OCI-LY1 (cell line): Measurements from ENCODE around the gene HNRNPL.
"Not testable (repeated sequence)": the region's sequence is repeated elsewhere in the genome, so short reads cannot be mapped to it uniquely, and the experiment has no call there.

Experiments used
- H2AFZ ChIP-seq: fragments of 200-600 bp; sonication (generic), shearing (Covaris generic); 2 replicates; pipeline ENCODE4 v1.6.0; 2014; ENCODE audit warnings: antibody characterized with exemption, mild to moderate bottlenecking, low read length
- H3F3A ChIP-seq: fragments of 200-600 bp; sonication (generic), shearing (Covaris generic); 2 replicates; pipeline ENCODE4 v1.6.0; 2014; ENCODE audit warnings: mild to moderate bottlenecking, antibody characterized with exemption, low read length, moderate library complexity; ENCODE audit not compliant: insufficient read depth
- H3K27ac ChIP-seq: fragments of 200-600 bp; sonication (generic); 2 replicates; pipeline ENCODE4 v1.5.1; 2014; ENCODE audit warnings: low read length, mixed run types, mild to moderate bottlenecking, low read depth; ENCODE audit not compliant: poor library complexity, severe bottlenecking
- H3K27me3 ChIP-seq: fragments of 200-600 bp; sonication (generic); 2 replicates; pipeline ENCODE4 v1.6.0; 2014; ENCODE audit warnings: antibody characterized with exemption, mild to moderate bottlenecking, low read length, moderate library complexity; ENCODE audit not compliant: insufficient read depth
- H3K36me3 ChIP-seq: fragments of 200-600 bp; sonication (generic); 2 replicates; pipeline ENCODE4 v1.6.1; 2014; ENCODE audit warnings: mild to moderate bottlenecking, antibody characterized with exemption, low read length, moderate library complexity, mixed read lengths; ENCODE audit not compliant: insufficient read depth
- H3K4me1 ChIP-seq: fragments of 200-600 bp; sonication (generic); 2 replicates; pipeline ENCODE4 v1.5.1; 2014; ENCODE audit warnings: mild to moderate bottlenecking, low read length, moderate library complexity; ENCODE audit not compliant: insufficient read depth, severe bottlenecking
- H3K4me2 ChIP-seq: fragments of 200-600 bp; sonication (generic), shearing (Covaris generic); 2 replicates; pipeline ENCODE4 v1.6.1; 2014; ENCODE audit warnings: low read length
- H3K4me3 ChIP-seq: fragments of 200-600 bp; sonication (generic); 2 replicates; pipeline ENCODE4 v1.5.1; 2014; ENCODE audit warnings: low read length, low read depth, mild to moderate bottlenecking, mixed read lengths; ENCODE audit not compliant: poor library complexity, severe bottlenecking
- H3K79me2 ChIP-seq: fragments of 200-600 bp; shearing (Covaris generic); 2 replicates; pipeline ENCODE4 v1.6.1; 2016; ENCODE audit warnings: mixed run types, low read length, mixed read lengths; ENCODE audit not compliant: insufficient read depth
- H3K9ac ChIP-seq: fragments of 200-600 bp; sonication (generic), shearing (Covaris generic); 2 replicates; pipeline ENCODE4 v1.6.1; 2014; ENCODE audit warnings: mild to moderate bottlenecking, low read length, mixed read lengths
- H3K9me2 ChIP-seq: fragments of 200-600 bp; sonication (generic), shearing (Covaris generic); 2 replicates; pipeline ENCODE4 v1.6.1; 2014; ENCODE audit warnings: low read depth, mild to moderate bottlenecking, low read length, mixed read lengths
- H3K9me3 ChIP-seq: fragments of 200-600 bp; shearing (Covaris generic); 2 replicates; pipeline ENCODE4 v1.6.1; 2014; ENCODE audit warnings: low read length, mixed read lengths
- H4K20me1 ChIP-seq: fragments of 200-600 bp; sonication (generic), shearing (Covaris generic); 2 replicates; pipeline ENCODE4 v1.6.0; 2016; ENCODE audit warnings: mild to moderate bottlenecking, low read length; ENCODE audit not compliant: insufficient read depth
- EZH2 ChIP-seq: fragments of 200-600 bp; sonication (generic), shearing (Covaris generic); IDR thresholded peaks from 2 replicates; pipeline ENCODE4 v1.8.0; 2017; ENCODE audit warnings: borderline replicate concordance, mixed run types, mild to moderate bottlenecking, antibody characterized with exemption, low read length, moderate library complexity, mixed read lengths
- TF ChIP-seq, protein P1 (sequence below): fragments of 200-600 bp; sonication (generic), shearing (Covaris generic); IDR thresholded peaks from 2 replicates; pipeline ENCODE4 v1.5.1; 2017; ENCODE audit warnings: mild to moderate bottlenecking, antibody characterized with exemption, low read length, moderate library complexity, mixed read lengths

The HNRNPL gene

DNA sequence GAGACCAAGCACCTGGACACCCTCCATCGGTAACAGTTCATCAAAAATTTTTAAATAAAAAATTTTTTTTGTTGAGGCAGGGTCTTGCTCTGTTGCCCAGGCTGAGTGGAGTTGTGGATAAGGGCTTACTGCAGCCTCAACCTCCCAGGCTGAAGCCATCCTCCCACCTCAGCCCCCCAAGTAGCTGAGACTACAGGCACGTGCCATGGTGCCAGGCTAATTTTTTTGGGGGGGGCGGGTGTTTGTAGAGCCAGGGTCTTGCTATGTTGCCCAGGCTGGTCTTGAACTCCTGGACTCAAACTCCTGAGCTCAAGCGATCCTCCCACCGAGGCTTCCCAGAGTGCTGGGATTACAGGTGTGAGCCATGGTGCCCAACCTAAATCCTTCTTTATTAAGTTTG lies 56.1 kb downstream of the HNRNPL start:
- TF ChIP-seq EZH2, result no peak
- TF ChIP-seq, protein P1, sequence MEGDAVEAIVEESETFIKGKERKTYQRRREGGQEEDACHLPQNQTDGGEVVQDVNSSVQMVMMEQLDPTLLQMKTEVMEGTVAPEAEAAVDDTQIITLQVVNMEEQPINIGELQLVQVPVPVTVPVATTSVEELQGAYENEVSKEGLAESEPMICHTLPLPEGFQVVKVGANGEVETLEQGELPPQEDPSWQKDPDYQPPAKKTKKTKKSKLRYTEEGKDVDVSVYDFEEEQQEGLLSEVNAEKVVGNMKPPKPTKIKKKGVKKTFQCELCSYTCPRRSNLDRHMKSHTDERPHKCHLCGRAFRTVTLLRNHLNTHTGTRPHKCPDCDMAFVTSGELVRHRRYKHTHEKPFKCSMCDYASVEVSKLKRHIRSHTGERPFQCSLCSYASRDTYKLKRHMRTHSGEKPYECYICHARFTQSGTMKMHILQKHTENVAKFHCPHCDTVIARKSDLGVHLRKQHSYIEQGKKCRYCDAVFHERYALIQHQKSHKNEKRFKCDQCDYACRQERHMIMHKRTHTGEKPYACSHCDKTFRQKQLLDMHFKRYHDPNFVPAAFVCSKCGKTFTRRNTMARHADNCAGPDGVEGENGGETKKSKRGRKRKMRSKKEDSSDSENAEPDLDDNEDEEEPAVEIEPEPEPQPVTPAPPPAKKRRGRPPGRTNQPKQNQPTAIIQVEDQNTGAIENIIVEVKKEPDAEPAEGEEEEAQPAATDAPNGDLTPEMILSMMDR, result no peak
- Histone ChIP-seq H4K20me1 (no peaks in the 10 kb centered on the region), H3F3A (no peaks in the 10 kb centered on the region), H3K79me2 (no peaks in the 10 kb centered on the region), H3K4me1 (peaks cover 13% of the 10 kb centered on the region), H3K4me2 (no peak overlapping the region), H3K27me3 (no peaks in the 10 kb centered on the region), H3K9me3 (no peaks in the 10 kb centered on the region), H3K36me3 (no peaks in the 10 kb centered on the region), H3K4me3 (no peak overlapping the region), H3K9ac (no peak overlapping the region), H2AFZ (no peak overlapping the region), H3K9me2 (no peaks in the 10 kb centered on the region), H3K27ac (no peak overlapping the region)

DNA sequence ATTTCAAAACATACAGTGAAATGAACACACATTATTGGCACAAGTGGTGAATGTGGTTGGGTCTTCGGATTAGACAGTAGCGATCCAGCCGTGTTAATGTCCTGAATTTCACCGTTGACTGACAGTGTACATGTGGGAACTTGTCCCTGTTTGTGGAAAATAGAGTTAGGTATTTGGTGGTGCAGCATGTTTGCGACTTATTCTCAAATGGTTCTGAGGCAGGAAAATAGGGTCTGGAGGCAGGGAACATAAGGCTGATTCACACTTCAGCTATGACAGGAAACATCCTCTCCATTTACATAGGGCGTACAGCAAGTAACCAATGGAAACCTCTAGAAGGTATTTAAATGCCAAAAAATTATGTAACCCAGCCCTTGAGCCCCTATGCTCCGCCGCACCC lies 56.6 kb downstream of the HNRNPL start:
- peak overlapping the region; percentile 60; the same call in 1 of the 2 replicates for H2AFZ ChIP-seq
- TF ChIP-seq, protein P1, result no peak
- no peak for TF ChIP-seq EZH2
- no peak overlapping the region for H3K27ac ChIP-seq

DNA sequence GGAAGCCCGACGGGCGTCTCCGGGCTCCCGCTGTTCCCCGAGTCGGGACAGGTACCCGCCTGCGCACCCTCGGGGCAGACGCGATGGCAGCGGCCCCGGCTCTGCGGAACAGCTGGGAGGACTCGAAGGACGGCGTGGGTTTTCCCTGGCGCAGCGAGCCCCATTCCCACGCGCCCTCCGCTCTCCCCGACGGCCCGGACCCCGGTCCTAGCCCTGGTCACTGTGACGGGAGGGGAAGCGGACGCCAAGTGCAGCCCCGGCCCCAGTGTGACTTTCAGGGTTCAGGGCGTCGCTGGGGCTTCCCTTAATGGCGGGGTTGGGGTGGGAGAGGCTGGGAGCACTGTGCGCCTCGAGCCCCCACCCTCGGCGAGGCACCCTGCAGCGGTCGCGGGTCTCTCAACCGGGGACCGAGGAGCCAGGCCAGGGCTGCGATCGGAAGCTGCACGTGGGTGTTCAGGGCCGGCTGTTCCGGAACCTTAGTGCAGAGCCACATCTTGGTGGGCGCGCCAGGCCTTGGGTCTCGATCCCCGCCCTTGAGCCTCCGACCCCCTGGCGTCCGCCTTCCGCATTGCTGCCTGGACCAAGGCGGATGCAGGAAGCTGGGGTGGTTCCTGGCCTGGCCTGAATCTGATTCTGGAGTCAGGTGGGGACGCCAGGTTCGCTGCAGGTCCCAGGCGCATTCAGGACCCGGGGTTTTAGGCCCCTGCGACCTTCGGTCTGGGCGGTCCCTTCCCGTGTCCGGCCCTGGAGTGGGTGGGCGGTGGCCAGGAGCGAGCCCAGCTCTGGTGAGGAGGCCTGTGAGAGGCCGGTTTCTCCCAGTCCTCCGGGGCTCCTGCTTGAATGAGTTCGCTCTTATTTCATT lies 57.3 kb downstream of the HNRNPL start:
- Histone ChIP-seq H3K4me1 (peaks cover 13% of the 10 kb centered on the region), H3K4me2 (peak overlapping the region; percentile 63), H3K9me2 (no peaks in the 10 kb centered on the region), H3F3A (no peaks in the 10 kb centered on the region), H3K4me3 (peak overlapping the region; percentile 51), H4K20me1 (no peaks in the 10 kb centered on the region), H3K9me3 (no peaks in the 10 kb centered on the region), H3K36me3 (no peaks in the 10 kb centered on the region), H3K79me2 (no peaks in the 10 kb centered on the region), H3K9ac (peak overlapping the region; percentile 41), H3K27ac (no peak overlapping the region), H3K27me3 (no peaks in the 10 kb centered on the region), H2AFZ (peak overlapping the region; percentile 60; the same call in 1 of the 2 replicates)
- TF ChIP-seq, protein P1, result peak; percentile 29; the same call in 1 of the 2 replicates
- TF ChIP-seq EZH2, result no peak

More for the DNA sequence above, 56.6 kb downstream of the HNRNPL start:
- Histone ChIP-seq H3K9ac (no peak overlapping the region; the same call in 1 of the 2 replicates), H3K79me2 (no peaks in the 10 kb centered on the region), H3K9me3 (no peaks in the 10 kb centered on the region), H3K9me2 (no peaks in the 10 kb centered on the region), H3K4me3 (peak overlapping the region; percentile 51), H3K27me3 (no peaks in the 10 kb centered on the region), H3K4me2 (peak overlapping the region; percentile 63; the same call in 1 of the 2 replicates), H3K4me1 (peaks cover 13% of the 10 kb centered on the region), H4K20me1 (no peaks in the 10 kb centered on the region), H3K36me3 (no peaks in the 10 kb centered on the region), H3F3A (no peaks in the 10 kb centered on the region)

DNA sequence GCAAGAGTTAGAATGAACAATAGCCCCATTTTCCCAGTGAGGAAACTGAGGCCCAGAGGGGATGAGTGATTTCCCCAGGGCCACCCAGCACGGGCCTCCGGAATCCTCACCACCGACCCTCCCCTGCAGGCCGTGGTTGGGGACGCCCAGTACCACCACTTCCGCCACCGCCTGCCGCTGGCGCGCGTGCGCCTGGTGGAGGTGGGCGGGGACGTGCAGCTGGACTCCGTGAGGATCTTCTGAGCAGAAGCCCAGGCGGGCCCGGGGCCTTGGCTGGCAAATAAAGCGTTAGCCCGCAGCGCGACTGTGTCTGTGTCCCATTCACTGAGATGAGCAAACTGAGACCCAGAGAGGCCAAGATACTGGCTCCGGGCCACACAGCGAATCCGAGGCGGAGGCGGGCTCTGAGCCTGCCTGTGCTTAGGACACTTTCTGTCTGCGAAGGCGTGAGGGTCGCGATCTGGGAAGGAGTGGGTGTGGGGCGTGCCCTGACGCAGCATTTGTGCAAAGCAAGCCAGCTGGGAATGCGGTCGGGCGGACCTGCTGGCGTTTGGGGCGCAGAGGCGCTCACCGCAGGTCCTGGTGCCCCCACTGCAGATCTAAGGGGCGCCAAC lies 58.2 kb downstream of the HNRNPL start:
- not testable (repeated sequence) for H3K9ac ChIP-seq, H3K27ac ChIP-seq, H4K20me1 ChIP-seq, H3K79me2 ChIP-seq, H3K4me2 ChIP-seq, H3K27me3 ChIP-seq, H2AFZ ChIP-seq, H3K36me3 ChIP-seq, H3F3A ChIP-seq, H3K9me3 ChIP-seq, H3K9me2 ChIP-seq, H3K4me3 ChIP-seq
- H3K4me1 ChIP-seq, result peaks cover 13% of the 10 kb centered on the region
